ENCODE results near the gene MUC4.
"Not testable (repeated sequence)": the region's sequence is repeated elsewhere in the genome, so short reads cannot be mapped to it uniquely, and the experiment has no call there.

MUC4 gene

GRCh38 chr3:195834675-195835583, 23.2 kb upstream of the MUC4 start:
- Histone ChIP-seq H3K9me3 (ENCODE audit: control insufficient read depth, insufficient read depth, low read length) (no peaks in the 10 kb centered on the region), H3K27me3 (ENCODE audit: control insufficient read depth, insufficient read depth, low read length) (no peaks in the 10 kb centered on the region), H3K4me1 (ENCODE audit: control insufficient read depth, insufficient read depth, low read length) (peaks cover 12% of the 10 kb centered on the region; the same call in 1 of the 2 replicates), H3K27ac (ENCODE audit: low read depth, low read length) (no peak overlapping the region), H3K4me3 (ENCODE audit: low read depth, low read length) (no peak overlapping the region), H3K9ac (ENCODE audit: low read depth, low read length) (no peak overlapping the region), H3K36me3 (ENCODE audit: control insufficient read depth, insufficient read depth, low read length) (no peaks in the 10 kb centered on the region)

DNA sequence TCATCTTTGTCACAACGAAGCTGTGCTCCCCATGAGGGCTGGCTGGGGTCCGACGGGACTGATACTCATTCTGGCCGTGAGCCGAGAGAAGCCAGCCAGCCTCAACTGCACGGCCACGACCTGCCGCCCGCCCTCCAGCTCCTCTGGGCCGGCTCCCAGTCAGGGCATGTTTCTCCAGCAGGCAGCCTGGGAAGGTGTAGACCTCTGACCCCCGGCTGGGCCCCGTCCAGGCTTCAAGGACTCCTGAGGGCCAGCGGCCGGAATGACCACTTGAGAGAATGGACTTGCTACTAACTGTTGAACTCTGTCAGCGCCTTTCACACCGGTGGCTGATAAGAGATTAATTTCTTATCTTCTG, 18.1 kb upstream of the MUC4 start:
- no peaks in the 10 kb centered on the region for H3K4me1 ChIP-seq (ENCODE audit: control insufficient read depth, insufficient read depth, low read length)
- no peak overlapping the region for H3K4me3 ChIP-seq (ENCODE audit: low read depth, low read length)
- H3K9me3 ChIP-seq (ENCODE audit: control insufficient read depth, insufficient read depth, low read length): no peaks in the 10 kb centered on the region
- H3K36me3 ChIP-seq (ENCODE audit: control insufficient read depth, insufficient read depth, low read length): no peaks in the 10 kb centered on the region
- H3K27ac ChIP-seq (ENCODE audit: low read depth, low read length): no peak overlapping the region
- no peaks in the 10 kb centered on the region for H3K27me3 ChIP-seq (ENCODE audit: control insufficient read depth, insufficient read depth, low read length)
- no peak overlapping the region for H3K9ac ChIP-seq (ENCODE audit: low read depth, low read length)

- no peaks in the 10 kb centered on the region for H3K36me3 ChIP-seq (ENCODE audit: control insufficient read depth, insufficient read depth, low read length)
- H3K4me3 ChIP-seq (ENCODE audit: low read depth, low read length): no peak overlapping the region
- no peaks in the 10 kb centered on the region for H3K4me1 ChIP-seq (ENCODE audit: control insufficient read depth, insufficient read depth, low read length)
- no peaks in the 10 kb centered on the region for H3K9me3 ChIP-seq (ENCODE audit: control insufficient read depth, insufficient read depth, low read length)
- no peak overlapping the region for H3K9ac ChIP-seq (ENCODE audit: low read depth, low read length)
- no peaks in the 10 kb centered on the region for H3K27me3 ChIP-seq (ENCODE audit: control insufficient read depth, insufficient read depth, low read length)
- no peak overlapping the region for H3K27ac ChIP-seq (ENCODE audit: low read depth, low read length)
These were observed 17.0 kb upstream of the MUC4 start for GRCh38 chr3:195828762-195829161.

DNA sequence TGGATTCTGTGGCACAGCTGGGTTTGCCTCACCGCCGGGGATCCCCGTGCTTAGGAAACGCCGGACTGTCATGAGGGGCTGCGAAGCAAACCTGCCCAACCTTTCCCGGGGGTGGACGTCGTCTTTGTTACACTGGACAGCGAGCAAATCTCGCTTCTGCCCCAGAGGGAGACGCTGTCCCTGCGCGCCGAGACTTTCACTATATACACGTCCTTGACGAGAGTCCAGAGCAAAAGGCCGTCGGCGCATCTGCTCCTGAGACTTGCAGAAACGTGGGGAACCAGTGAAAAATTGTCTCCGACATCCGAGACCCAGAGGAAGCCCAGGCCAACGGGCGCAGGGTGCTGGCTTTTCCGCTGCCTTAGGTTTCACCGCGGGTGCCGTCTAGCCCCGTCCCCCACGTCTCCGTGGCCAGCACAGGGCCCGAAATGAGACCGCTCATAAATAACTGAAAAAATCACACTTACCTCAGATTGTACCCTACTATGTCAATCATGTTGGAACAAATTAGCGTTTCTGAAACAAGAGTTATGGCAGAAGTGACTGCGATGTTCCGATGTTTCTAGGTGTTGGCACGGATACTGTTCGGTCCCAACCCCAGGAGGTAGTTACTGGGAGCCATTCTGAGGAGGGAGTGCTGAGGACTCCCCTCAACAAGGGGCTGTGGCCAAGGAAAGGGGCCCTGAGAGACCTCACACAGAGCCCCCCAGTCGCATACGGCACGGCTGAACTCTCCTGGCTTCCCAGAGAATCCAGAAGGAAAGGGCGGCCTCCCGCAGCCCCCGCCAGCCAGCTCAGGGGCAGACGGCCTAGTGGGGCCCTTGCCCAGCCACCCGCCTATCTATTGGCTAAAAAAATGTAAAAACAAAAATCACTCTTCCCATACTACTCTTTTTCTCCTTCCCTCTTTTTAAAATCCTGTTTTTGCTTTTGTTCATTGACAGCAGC, 14.4 kb upstream of the MUC4 start:
- Histone ChIP-seq H3K36me3 (ENCODE audit: control insufficient read depth, insufficient read depth, low read length) (no peaks in the 10 kb centered on the region), H3K4me3 (ENCODE audit: low read depth, low read length) (no peak overlapping the region), H3K9ac (ENCODE audit: low read depth, low read length) (no peak overlapping the region), H3K9me3 (ENCODE audit: control insufficient read depth, insufficient read depth, low read length) (no peaks in the 10 kb centered on the region), H3K4me1 (ENCODE audit: control insufficient read depth, insufficient read depth, low read length) (no peaks in the 10 kb centered on the region), H3K27ac (ENCODE audit: low read depth, low read length) (no peak overlapping the region), H3K27me3 (ENCODE audit: control insufficient read depth, insufficient read depth, low read length) (no peaks in the 10 kb centered on the region)

- Histone ChIP-seq H3K9ac (ENCODE audit: low read depth, low read length) (no peak overlapping the region), H3K4me1 (ENCODE audit: control insufficient read depth, insufficient read depth, low read length) (no peaks in the 10 kb centered on the region), H3K27ac (ENCODE audit: low read depth, low read length) (no peak overlapping the region), H3K36me3 (ENCODE audit: control insufficient read depth, insufficient read depth, low read length) (no peaks in the 10 kb centered on the region), H3K9me3 (ENCODE audit: control insufficient read depth, insufficient read depth, low read length) (no peaks in the 10 kb centered on the region), H3K4me3 (ENCODE audit: low read depth, low read length) (no peak overlapping the region), H3K27me3 (ENCODE audit: control insufficient read depth, insufficient read depth, low read length) (no peaks in the 10 kb centered on the region)
These were observed 13.5 kb upstream of the MUC4 start for GRCh38 chr3:195825191-195825588.

DNA sequence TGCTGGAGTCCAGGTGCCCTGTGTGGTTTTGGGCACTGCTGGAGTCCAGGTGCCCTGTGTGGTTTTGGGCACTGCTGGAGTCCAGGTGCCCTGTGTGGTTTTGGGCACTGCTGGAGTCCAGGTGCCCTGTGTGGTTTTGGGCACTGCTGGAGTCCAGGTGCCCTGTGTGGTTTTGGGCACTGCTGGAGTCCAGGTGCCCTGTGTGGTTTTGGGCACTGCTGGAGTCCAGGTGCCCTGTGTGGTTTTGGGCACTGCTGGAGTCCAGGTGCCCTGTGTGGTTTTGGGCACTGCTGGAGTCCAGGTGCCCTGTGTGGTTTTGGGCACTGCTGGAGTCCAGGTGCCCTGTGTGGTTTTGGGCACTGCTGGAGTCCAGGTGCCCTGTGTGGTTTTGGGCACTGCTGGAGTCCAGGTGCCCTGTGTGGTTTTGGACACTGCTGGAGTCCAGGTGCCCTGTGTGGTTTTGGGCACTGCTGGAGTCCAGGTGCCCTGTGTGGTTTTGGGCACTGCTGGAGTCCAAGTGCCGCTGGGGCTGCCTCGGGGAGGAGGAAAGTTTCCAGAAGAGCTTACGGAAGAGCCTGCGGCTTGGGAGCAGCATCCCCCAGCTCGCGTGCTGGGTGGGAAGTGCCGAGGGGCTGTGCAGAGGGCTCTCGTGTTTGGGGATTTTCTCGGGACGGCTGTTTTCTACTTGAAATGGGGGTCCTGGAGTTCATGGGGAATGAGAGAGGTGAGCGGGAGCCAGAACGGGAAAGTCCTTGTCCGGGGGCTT, 12.9 kb upstream of the MUC4 start:
- H3K27ac ChIP-seq (ENCODE audit: low read depth, low read length); H3K27me3 ChIP-seq (ENCODE audit: control insufficient read depth, insufficient read depth, low read length); H3K4me1 ChIP-seq (ENCODE audit: control insufficient read depth, insufficient read depth, low read length); H3K9ac ChIP-seq (ENCODE audit: low read depth, low read length); H3K9me3 ChIP-seq (ENCODE audit: control insufficient read depth, insufficient read depth, low read length); H3K36me3 ChIP-seq (ENCODE audit: control insufficient read depth, insufficient read depth, low read length); H3K4me3 ChIP-seq (ENCODE audit: low read depth, low read length): not testable (repeated sequence)

GRCh38 chr3:195823999-195824398, 12.3 kb upstream of the MUC4 start:
- H3K27ac ChIP-seq (ENCODE audit: low read depth, low read length): no peak overlapping the region
- H3K27me3 ChIP-seq (ENCODE audit: control insufficient read depth, insufficient read depth, low read length): no peaks in the 10 kb centered on the region
- no peaks in the 10 kb centered on the region for H3K36me3 ChIP-seq (ENCODE audit: control insufficient read depth, insufficient read depth, low read length)
- no peaks in the 10 kb centered on the region for H3K4me1 ChIP-seq (ENCODE audit: control insufficient read depth, insufficient read depth, low read length)
- no peaks in the 10 kb centered on the region for H3K9me3 ChIP-seq (ENCODE audit: control insufficient read depth, insufficient read depth, low read length)
- no peak overlapping the region for H3K4me3 ChIP-seq (ENCODE audit: low read depth, low read length)
- no peak overlapping the region for H3K9ac ChIP-seq (ENCODE audit: low read depth, low read length)

GRCh38 chr3:195823280-195823679, 11.6 kb upstream of the MUC4 start:
- H3K27ac ChIP-seq (ENCODE audit: low read depth, low read length): no peak overlapping the region
- no peak overlapping the region for H3K9ac ChIP-seq (ENCODE audit: low read depth, low read length)
- no peaks in the 10 kb centered on the region for H3K4me1 ChIP-seq (ENCODE audit: control insufficient read depth, insufficient read depth, low read length)
- no peak overlapping the region for H3K4me3 ChIP-seq (ENCODE audit: low read depth, low read length)
- no peaks in the 10 kb centered on the region for H3K9me3 ChIP-seq (ENCODE audit: control insufficient read depth, insufficient read depth, low read length)
- H3K36me3 ChIP-seq (ENCODE audit: control insufficient read depth, insufficient read depth, low read length): no peaks in the 10 kb centered on the region
- no peaks in the 10 kb centered on the region for H3K27me3 ChIP-seq (ENCODE audit: control insufficient read depth, insufficient read depth, low read length)

GRCh38 chr3:195822131-195822696, 10.5 kb upstream of the MUC4 start:
- H3K27ac ChIP-seq (ENCODE audit: low read depth, low read length): no peak overlapping the region
- no peak overlapping the region for H3K4me3 ChIP-seq (ENCODE audit: low read depth, low read length)
- H3K9me3 ChIP-seq (ENCODE audit: control insufficient read depth, insufficient read depth, low read length): no peaks in the 10 kb centered on the region
- no peaks in the 10 kb centered on the region for H3K27me3 ChIP-seq (ENCODE audit: control insufficient read depth, insufficient read depth, low read length)
- no peak overlapping the region for H3K9ac ChIP-seq (ENCODE audit: low read depth, low read length)
- H3K36me3 ChIP-seq (ENCODE audit: control insufficient read depth, insufficient read depth, low read length): no peaks in the 10 kb centered on the region
- H3K4me1 ChIP-seq (ENCODE audit: control insufficient read depth, insufficient read depth, low read length): no peaks in the 10 kb centered on the region

DNA sequence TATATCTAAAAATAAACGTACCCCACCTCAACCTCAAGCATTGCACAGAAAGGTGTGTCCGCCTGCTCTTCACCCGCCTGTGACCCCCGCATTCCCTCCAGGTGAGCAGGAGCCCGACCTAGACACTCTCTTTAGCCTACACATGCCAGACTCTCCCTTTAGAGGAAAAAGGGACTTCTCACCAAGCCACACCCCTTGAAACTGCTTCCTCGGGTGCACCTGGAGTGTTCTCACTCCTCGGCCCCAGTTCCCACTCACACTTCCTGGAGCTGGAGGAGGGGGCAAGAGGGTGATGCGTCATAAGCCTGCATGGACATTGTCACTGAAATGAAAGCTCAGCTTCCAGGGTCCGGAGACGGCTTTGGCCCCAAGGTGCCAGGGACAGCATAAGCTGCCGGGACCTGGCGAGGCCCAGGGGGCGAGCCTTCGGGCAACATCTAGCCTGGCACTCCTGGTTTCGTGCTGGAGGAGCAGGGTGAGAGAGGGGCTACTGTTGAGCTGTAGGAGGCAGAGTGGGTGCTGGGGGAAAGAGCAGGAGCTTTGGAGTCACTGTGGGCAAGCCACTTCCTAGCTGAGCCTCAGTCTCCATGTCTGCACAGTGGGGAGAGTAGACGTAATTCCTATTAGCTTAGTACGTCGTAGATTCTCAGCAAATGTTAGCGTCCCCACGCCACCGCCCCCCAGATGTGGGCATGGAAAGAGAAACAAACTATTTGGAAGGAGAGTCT, 9.8 kb upstream of the MUC4 start:
- Histone ChIP-seq H3K27me3 (ENCODE audit: control insufficient read depth, insufficient read depth, low read length) (no peaks in the 10 kb centered on the region), H3K4me3 (ENCODE audit: low read depth, low read length) (no peak overlapping the region), H3K9me3 (ENCODE audit: control insufficient read depth, insufficient read depth, low read length) (no peaks in the 10 kb centered on the region), H3K36me3 (ENCODE audit: control insufficient read depth, insufficient read depth, low read length) (no peaks in the 10 kb centered on the region), H3K4me1 (ENCODE audit: control insufficient read depth, insufficient read depth, low read length) (no peaks in the 10 kb centered on the region), H3K9ac (ENCODE audit: low read depth, low read length) (no peak overlapping the region), H3K27ac (ENCODE audit: low read depth, low read length) (no peak overlapping the region)
